GM04503 (cell line): Measurements from ENCODE around the gene KDM1B.

ENCODE experiments used
- DNase-seq: peaks from one replicate; pipeline ENCODE4 v3.0.0-alpha.2; 2012; ENCODE audit warnings: low read depth

Gene KDM1B

DNA sequence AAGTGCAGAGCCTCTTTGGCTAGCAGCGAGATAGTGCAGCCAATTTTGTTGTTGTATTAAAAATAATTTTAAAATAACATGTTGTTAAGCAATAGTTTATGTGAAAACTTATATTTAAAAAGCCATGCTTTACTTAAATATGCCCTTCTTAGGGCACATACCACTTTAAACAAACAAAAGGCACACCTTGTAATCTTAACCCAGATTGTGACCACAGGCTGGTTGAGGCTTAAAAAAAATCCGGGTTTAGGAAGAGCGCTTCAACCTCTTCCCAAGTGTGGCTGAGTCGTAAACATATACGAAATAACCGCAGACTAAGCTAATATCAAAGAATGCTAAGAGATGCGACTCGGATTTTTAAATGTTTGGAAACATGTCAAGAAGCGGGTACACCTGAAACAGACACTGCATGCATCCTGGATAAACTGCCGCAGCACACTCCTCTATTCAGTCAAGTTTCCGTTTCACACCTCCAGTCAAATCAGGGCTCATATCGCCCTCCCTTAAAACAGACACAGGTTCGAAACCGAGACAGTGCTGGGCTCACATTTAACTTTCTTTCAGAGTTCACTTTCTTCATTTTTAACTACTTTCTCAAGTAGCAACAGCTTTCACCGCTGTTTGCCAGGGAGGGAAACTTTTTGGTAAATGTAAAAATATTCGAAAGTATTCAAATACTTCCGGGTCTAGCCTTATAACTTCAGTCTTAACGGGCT lies 107.6 kb downstream of the KDM1B start:
- no peak for DNase-seq

GRCh38 chr6:18263418-18264218 lies 108.4 kb downstream of the KDM1B start:
- no peak for DNase-seq

GRCh38 chr6:18264219-18264922 lies 109.1 kb downstream of the KDM1B start, which contains the start of gene DEK:
TSS of gene DEK (minus strand) at chr6:18264530. CDS start at chr6:18263987, 543 bp downstream.
- no peak for DNase-seq

- no peak for DNase-seq
Observed at GRCh38 chr6:18264923-18265377, 109.7 kb downstream of the KDM1B start.

GRCh38 chr6:18265787-18266522 lies 110.7 kb downstream of the KDM1B start:
- DNase-seq, result no peak

DNA sequence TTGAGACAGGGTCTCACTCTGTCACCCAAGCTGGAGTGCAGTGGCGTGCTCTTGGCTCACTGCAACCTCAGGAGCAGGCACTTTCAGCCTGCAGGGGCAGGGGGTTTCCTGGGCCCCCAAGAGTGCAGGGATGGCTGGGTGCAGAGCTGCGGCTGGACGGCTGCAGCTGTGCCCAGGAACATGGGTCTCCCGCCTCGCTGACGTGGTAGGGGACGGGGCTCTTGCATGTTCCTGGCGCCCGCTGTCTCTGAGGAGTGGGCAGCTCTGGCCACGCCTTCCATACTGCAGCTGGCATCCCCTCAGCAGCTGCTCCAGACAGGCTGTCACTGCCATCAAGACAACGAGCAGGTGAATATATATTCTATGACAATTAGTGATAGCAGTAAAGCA lies 111.3 kb downstream of the KDM1B start:
- no peak for DNase-seq

- no peak for DNase-seq
Observed at GRCh38 chr6:18268066-18268465, 112.8 kb downstream of the KDM1B start.

DNA sequence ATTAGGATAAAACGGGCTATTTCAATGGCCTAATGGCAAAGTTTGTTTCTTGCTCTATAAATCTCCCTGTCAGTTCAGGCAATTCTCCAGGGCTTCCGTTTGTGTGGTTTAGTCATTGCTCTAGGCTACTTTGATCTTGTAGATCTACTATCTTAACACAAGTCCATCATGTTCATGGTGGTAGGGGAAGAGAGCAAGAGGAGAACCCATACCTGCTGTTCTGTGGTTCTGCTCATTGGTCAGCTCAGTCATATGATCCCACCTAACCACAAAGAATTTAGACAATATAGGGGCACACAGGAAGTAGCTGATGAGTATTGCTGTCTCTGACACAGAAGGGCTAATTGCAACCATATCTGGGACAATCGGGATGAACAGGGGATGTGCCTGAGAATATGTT lies 114.0 kb downstream of the KDM1B start:
- DNase-seq, result no peak

DNA sequence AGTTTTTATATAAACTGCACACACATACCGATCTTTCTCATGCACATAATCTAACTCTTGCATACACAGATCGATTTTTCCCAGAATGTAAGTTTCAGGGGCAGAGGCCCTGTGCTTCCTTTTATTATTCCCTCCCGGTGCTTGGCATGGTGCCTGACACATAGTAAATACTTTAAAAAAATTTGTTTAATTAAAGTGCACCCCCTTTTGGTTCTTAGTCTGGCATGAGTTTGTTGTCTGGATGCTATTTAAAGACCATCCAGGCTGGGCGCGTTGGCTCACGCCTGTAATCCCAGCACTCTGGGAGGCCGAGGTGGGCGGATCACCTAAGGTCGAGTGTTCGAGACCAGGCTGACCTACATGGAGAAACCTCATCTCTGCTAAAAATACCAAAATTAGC lies 114.5 kb downstream of the KDM1B start:
- DNase-seq, result no peak

DNA sequence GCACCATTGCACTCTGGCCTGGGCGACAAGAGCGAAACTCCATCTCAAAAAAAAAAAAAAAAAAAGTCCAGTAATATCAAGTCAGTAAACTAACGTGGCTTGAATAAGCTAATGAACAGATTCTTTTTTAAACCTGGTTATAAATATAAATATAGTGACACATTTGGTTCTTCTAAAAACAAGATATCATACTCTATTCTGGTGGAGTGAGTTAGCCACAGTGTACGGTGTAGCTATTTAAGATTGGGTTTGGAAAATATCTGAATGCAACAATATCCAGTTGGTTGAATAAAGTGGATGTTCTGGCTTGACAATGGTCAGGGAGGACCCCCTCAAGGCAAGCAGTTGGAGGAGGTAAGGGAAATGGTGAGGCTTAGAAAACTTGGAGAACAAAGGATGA lies 115.0 kb downstream of the KDM1B start:
- DNase-seq, result no peak
